SJSA1 (cell line): ENCODE results near the gene WBP1. TPM values are rescaled to one million over a fixed set of nuclear protein-coding genes. Genes with fewer than 3 reads are reported as not detected.

Source experiments
- DNase-seq, 2 experiments: peaks; one replicate each; pipeline ENCODE4 v3.0.0-alpha.2; 2015 to 2020; ENCODE audit warnings: low spot score in 2 of 2, low read depth in 1 of 2
- H3K27ac ChIP-seq: fragments of 250-450 bp; sonication (Bioruptor Pico); 2 replicates; pipeline ENCODE4 v1.5.1; 2020; ENCODE audit warnings: mild to moderate bottlenecking, moderate library complexity
- H3K27me3 ChIP-seq: fragments of 250-450 bp; sonication (Bioruptor Pico); replicated peaks from 2 replicates; pipeline ENCODE4 v1.5.1; 2020; ENCODE audit warnings: mild to moderate bottlenecking, moderate library complexity
- H3K36me3 ChIP-seq: fragments of 250-450 bp; sonication (Bioruptor Pico); 2 replicates; pipeline ENCODE4 v1.5.1; 2020; ENCODE audit warnings: mild to moderate bottlenecking
- H3K4me1 ChIP-seq: fragments of 250-450 bp; sonication (Bioruptor Pico); replicated peaks from 2 replicates; pipeline ENCODE4 v1.6.1; 2021; ENCODE audit warnings: mild to moderate bottlenecking
- H3K4me3 ChIP-seq: fragments of 250-450 bp; sonication (Bioruptor Pico); 2 replicates; pipeline ENCODE4 v1.5.1; 2020; ENCODE audit warnings: mild to moderate bottlenecking
- H3K9me3 ChIP-seq: fragments of 250-450 bp; sonication (Bioruptor Pico); replicated peaks from 2 replicates; pipeline ENCODE4 v1.5.1; 2020; ENCODE audit warnings: mild to moderate bottlenecking
- total RNA-seq: library from RNA; depleted of rRNA; stranded (reverse); fragments of >200 nt; shearing (Covaris generic); gene quantifications from 2 replicates; pipeline ENCODE4 v1.2.3, GENCODE V29; 2014; rRNA removed

The WBP1 gene
- total RNA-seq, 1 experiment from 2014 or later = 39.6 TPM

- Histone ChIP-seq H3K4me3 (peak overlapping the region; percentile 39), H3K36me3 (peaks cover 28% of the 10 kb centered on the region), H3K9me3 (no peaks in the 10 kb centered on the region), H3K4me1 (peaks cover 49% of the 10 kb centered on the region), H3K27me3 (peaks cover 36% of the 10 kb centered on the region), H3K27ac (no peak overlapping the region)
- DNase-seq = no peak
Measured at GRCh38 chr2:74502147-74502719, 44.0 kb downstream of the WBP1 start.

GRCh38 chr2:74502720-74503505 lies 44.7 kb downstream of the WBP1 start:
- peak; percentile 53 to 79 for DNase-seq
- Histone ChIP-seq H3K27me3 (peaks cover 29% of the 10 kb centered on the region), H3K36me3 (peaks cover 31% of the 10 kb centered on the region), H3K4me3 (peak overlapping the region; percentile 39), H3K4me1 (peaks cover 49% of the 10 kb centered on the region), H3K9me3 (no peaks in the 10 kb centered on the region), H3K27ac (peak overlapping the region; percentile 19; the same call in 1 of the 2 replicates)

GRCh38 chr2:74503506-74504475 lies 45.6 kb downstream of the WBP1 start:
- H3K4me1 ChIP-seq = peaks cover 46% of the 10 kb centered on the region
- peak overlapping the region; percentile 19; the same call in 1 of the 2 replicates for H3K27ac ChIP-seq
- peaks cover 21% of the 10 kb centered on the region for H3K27me3 ChIP-seq
- peaks cover 31% of the 10 kb centered on the region for H3K36me3 ChIP-seq
- H3K9me3 ChIP-seq = no peaks in the 10 kb centered on the region
- no peak for DNase-seq
- peak overlapping the region; percentile 39 for H3K4me3 ChIP-seq

- no peaks in the 10 kb centered on the region for H3K9me3 ChIP-seq
- peaks cover 31% of the 10 kb centered on the region for H3K36me3 ChIP-seq
- no peak for DNase-seq
- peaks cover 13% of the 10 kb centered on the region for H3K27me3 ChIP-seq
- H3K4me3 ChIP-seq = no peak overlapping the region
- H3K4me1 ChIP-seq = peaks cover 38% of the 10 kb centered on the region
- H3K27ac ChIP-seq = no peak overlapping the region
Measured at GRCh38 chr2:74504591-74504990, 46.4 kb downstream of the WBP1 start.

GRCh38 chr2:74505448-74506246 lies 47.4 kb downstream of the WBP1 start:
- H3K27me3 ChIP-seq = peaks cover 2% of the 10 kb centered on the region; the same call in 1 of the 2 replicates
- no peak for DNase-seq
- no peak overlapping the region for H3K4me3 ChIP-seq
- no peak overlapping the region for H3K27ac ChIP-seq
- no peaks in the 10 kb centered on the region for H3K9me3 ChIP-seq
- H3K4me1 ChIP-seq = peaks cover 37% of the 10 kb centered on the region
- H3K36me3 ChIP-seq = peaks cover 31% of the 10 kb centered on the region

GRCh38 chr2:74507145-74507925 lies 49.1 kb downstream of the WBP1 start, which contains the start of gene PCGF1:
Gene PCGF1 (minus strand): TSS chr2:74507695. CDS start chr2:74507668, 27 bp downstream.
- Histone ChIP-seq H3K27me3 (peaks cover 10% of the 10 kb centered on the region; the same call in 1 of the 2 replicates), H3K9me3 (no peaks in the 10 kb centered on the region), H3K27ac (peak within 1 kb of the TSS; percentile 98), H3K4me3 (peak within 1 kb of the TSS; percentile 96), H3K36me3 (peaks cover 31% of the 10 kb centered on the region), H3K4me1 (peaks cover 43% of the 10 kb centered on the region)
- peak; percentile 98 to 99 for DNase-seq

- Histone ChIP-seq H3K4me3 (peak overlapping the region; percentile 96), H3K36me3 (peaks cover 31% of the 10 kb centered on the region), H3K4me1 (peaks cover 37% of the 10 kb centered on the region), H3K9me3 (no peaks in the 10 kb centered on the region), H3K27ac (peak overlapping the region; percentile 98), H3K27me3 (peaks cover 16% of the 10 kb centered on the region)
- peak in 1 of 2 experiments; percentile 36 for DNase-seq
Measured at GRCh38 chr2:74507926-74508520, 49.8 kb downstream of the WBP1 start.

GRCh38 chr2:74510272-74510671 lies 52.0 kb downstream of the WBP1 start:
- no peak overlapping the region for H3K27ac ChIP-seq
- no peak overlapping the region for H3K4me3 ChIP-seq
- DNase-seq = no peak
- H3K27me3 ChIP-seq = peaks cover 38% of the 10 kb centered on the region
- H3K36me3 ChIP-seq = peaks cover 22% of the 10 kb centered on the region
- H3K9me3 ChIP-seq = peaks cover 5% of the 10 kb centered on the region; the same call in 1 of the 2 replicates
- H3K4me1 ChIP-seq = peaks cover 39% of the 10 kb centered on the region

Other genes with a start within 250 kb of the WBP1 start
- gene SLC4A5, start 115.0 kb upstream of the WBP1 start, total RNA-seq = 0.08 TPM in 1 of 2 replicates, not detected in the other
- gene DCTN1, start 78.1 kb upstream of the WBP1 start, total RNA-seq = 95.2 and 136 TPM in 2 replicates
- gene C2orf81, start 36.8 kb upstream of the WBP1 start, total RNA-seq = 0.34 and 1.3 TPM in 2 replicates
- 13.8 and 15.2 TPM in 2 replicates for gene WDR54, start 36.7 kb upstream of the WBP1 start, total RNA-seq
- gene RTKN, start 16.5 kb upstream of the WBP1 start, total RNA-seq = 5.6 and 8.7 TPM in 2 replicates
- gene INO80B, start 3.4 kb upstream of the WBP1 start, total RNA-seq = 10.1 and 14.0 TPM in 2 replicates
- 38.7 and 41.2 TPM in 2 replicates for gene MOGS, start 6.9 kb downstream of the WBP1 start, total RNA-seq
- gene MRPL53, start 14.2 kb downstream of the WBP1 start, total RNA-seq = 30.4 and 55.7 TPM in 2 replicates
- 5.4 and 12.4 TPM in 2 replicates for gene CCDC142, start 24.6 kb downstream of the WBP1 start, total RNA-seq
- gene TTC31, start 24.6 kb downstream of the WBP1 start, total RNA-seq = 19.8 and 22.9 TPM in 2 replicates
- 0.18 and 1.6 TPM in 2 replicates for gene LBX2, start 41.2 kb downstream of the WBP1 start, total RNA-seq
- gene PCGF1, start 49.3 kb downstream of the WBP1 start, total RNA-seq = 15.8 and 19.3 TPM in 2 replicates
- not detected in 2 replicates for gene TLX2, start 56.0 kb downstream of the WBP1 start, total RNA-seq
- gene DQX1, start 67.8 kb downstream of the WBP1 start, total RNA-seq = not detected in 2 replicates
- gene AUP1, start 71.3 kb downstream of the WBP1 start, total RNA-seq = 88.4 and 151 TPM in 2 replicates
- 28.3 and 36.8 TPM in 2 replicates for gene HTRA2, start 71.5 kb downstream of the WBP1 start, total RNA-seq
- 10.4 and 14.8 TPM in 2 replicates for gene LOXL3, start 95.5 kb downstream of the WBP1 start, total RNA-seq
- 13.6 and 14.4 TPM in 2 replicates for gene DOK1, start 96.3 kb downstream of the WBP1 start, total RNA-seq
- not detected in 2 replicates for gene M1AP, start 189.9 kb downstream of the WBP1 start, total RNA-seq
- gene SEMA4F, start 195.8 kb downstream of the WBP1 start, total RNA-seq = 8.1 and 8.3 TPM in 2 replicates